ENCODE data around the gene DMD. TPM values are rescaled to one million over a fixed set of nuclear protein-coding genes. Genes with fewer than 3 reads are reported as not detected.
A peak's percentile ranks its signal among the peaks of the same experiment; 100 is the strongest.
"Not testable (repeated sequence)": the region's sequence is repeated elsewhere in the genome, so short reads cannot be mapped to it uniquely, and the experiment has no call there.

Gene DMD
- total RNA-seq, 1 donor from 2014 or later = 143 TPM

- no peaks in the 10 kb centered on the region for H3K36me3 ChIP-seq
- DNase-seq = no peak
Observed at GRCh38 chrX:32530802-32531403, 680.4 kb downstream of the DMD start.

GRCh38 chrX:32528451-32528850 is 682.9 kb downstream of the DMD start:
- H3K9me3 ChIP-seq (replicated peaks); DNase-seq; H3K27me3 ChIP-seq (ENCODE audit: low read depth); H3K4me1 ChIP-seq; intact Hi-C loops (cut with micrococcal nuclease); H3K36me3 ChIP-seq; H3K27ac ChIP-seq (replicated peaks); H3K4me3 ChIP-seq: not testable (repeated sequence)

More at GRCh38 chrX:32530802-32531403, 680.4 kb downstream of the DMD start:
- no peaks in the 10 kb centered on the region for H3K27me3 ChIP-seq (ENCODE audit: low read depth)
- no peaks in the 10 kb centered on the region for H3K4me1 ChIP-seq
- intact Hi-C loops (cut with micrococcal nuclease) = no loop called here
- no peak overlapping the region for H3K27ac ChIP-seq (replicated peaks)
- peak; percentile 52 for TF ChIP-seq CTCF (IDR thresholded peaks at IDR 0.05; ENCODE audit: borderline replicate concordance)
- peak overlapping the region; percentile 42 for H3K4me3 ChIP-seq
- no peaks in the 10 kb centered on the region for H3K9me3 ChIP-seq (replicated peaks)

DNA sequence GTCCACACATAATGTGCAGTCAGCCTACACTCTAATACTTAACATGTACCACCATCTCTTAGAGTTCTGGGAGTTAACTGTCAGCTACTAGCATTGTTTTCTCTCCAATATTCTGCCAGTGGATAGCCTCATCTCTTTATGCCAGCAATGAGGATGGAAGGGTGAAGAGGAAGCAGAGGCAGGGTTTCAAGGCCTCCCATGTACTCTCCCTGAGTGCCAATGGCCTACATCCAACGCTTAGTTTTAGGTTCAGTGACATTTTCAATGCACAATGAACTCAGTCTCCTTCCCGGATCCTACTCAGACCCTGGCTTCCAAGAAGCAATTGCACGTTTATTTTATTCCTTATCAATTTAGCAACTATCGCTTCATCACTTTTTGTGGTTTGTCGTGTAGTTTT is 686.1 kb downstream of the DMD start:
- no peak for TF ChIP-seq CTCF (IDR thresholded peaks at IDR 0.05; ENCODE audit: borderline replicate concordance)
- intact Hi-C loops (cut with micrococcal nuclease) = no loop called here
- H3K4me3 ChIP-seq = no peak overlapping the region

DNA sequence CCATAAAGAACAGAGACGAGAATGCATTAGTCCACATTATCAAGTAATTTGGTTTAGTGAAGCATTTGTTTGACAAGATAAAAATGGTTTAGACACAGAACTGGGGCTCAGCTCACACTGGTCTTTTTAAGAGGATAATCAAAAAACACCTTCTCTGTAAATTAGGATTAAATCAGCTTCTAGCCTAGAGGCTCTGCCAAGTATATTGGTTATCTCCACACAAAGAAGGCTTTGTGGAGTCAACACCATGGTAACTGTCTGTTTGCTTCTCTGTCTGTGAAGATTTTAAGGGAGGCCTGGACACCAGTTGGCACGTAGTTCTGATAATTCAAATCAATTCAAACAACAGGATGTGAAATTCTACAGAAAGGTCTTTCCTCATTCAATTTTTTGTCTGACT is 687.0 kb downstream of the DMD start:
- intact Hi-C loops (cut with micrococcal nuclease) = no loop called here
- Histone ChIP-seq H3K27ac (replicated peaks) (no peak overlapping the region), H3K36me3 (no peaks in the 10 kb centered on the region), H3K4me1 (peaks cover 3% of the 10 kb centered on the region), H3K9me3 (replicated peaks) (no peaks in the 10 kb centered on the region), H3K27me3 (ENCODE audit: low read depth) (no peaks in the 10 kb centered on the region), H3K4me3 (no peak overlapping the region)
- DNase-seq = no peak
- TF ChIP-seq CTCF (IDR thresholded peaks at IDR 0.05; ENCODE audit: borderline replicate concordance) = no peak

More for the DNA sequence above, 686.1 kb downstream of the DMD start:
- Histone ChIP-seq H3K27me3 (ENCODE audit: low read depth) (no peaks in the 10 kb centered on the region), H3K4me1 (peaks cover 3% of the 10 kb centered on the region), H3K36me3 (no peaks in the 10 kb centered on the region), H3K9me3 (replicated peaks) (no peaks in the 10 kb centered on the region), H3K27ac (replicated peaks) (no peak overlapping the region)
- DNase-seq = no peak

GRCh38 chrX:32520789-32521188 is 690.6 kb downstream of the DMD start:
- Histone ChIP-seq H3K4me3 (no peak overlapping the region), H3K27ac (replicated peaks) (no peak overlapping the region), H3K27me3 (ENCODE audit: low read depth) (no peaks in the 10 kb centered on the region), H3K9me3 (replicated peaks) (no peaks in the 10 kb centered on the region), H3K36me3 (no peaks in the 10 kb centered on the region), H3K4me1 (peaks cover 3% of the 10 kb centered on the region)
- no peak for TF ChIP-seq CTCF (IDR thresholded peaks at IDR 0.05; ENCODE audit: borderline replicate concordance)
- DNase-seq = no peak
- intact Hi-C loops (cut with micrococcal nuclease) = no loop called here

DNA sequence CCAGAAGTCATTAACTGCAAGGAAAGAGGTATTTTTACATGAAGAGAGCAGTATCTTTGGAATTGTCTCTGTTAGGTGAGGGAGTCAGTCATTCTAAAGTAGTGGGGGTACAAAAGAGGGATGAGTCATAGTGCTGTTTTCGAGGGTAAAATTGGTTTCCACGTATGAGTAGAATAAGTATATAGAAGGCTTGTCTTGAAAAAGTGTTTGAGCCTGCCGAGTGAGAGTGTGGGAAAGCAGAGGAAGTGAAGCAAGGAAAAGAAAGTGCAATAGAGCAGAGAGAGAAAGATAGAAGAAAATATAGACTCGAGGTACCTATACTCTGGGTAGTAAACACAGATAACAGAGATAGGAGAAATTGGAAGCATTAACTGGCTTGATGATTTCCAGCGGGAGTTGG is 696.4 kb downstream of the DMD start:
- no peak for TF ChIP-seq CTCF (IDR thresholded peaks at IDR 0.05; ENCODE audit: borderline replicate concordance)
- H3K27ac ChIP-seq (replicated peaks) = no peak overlapping the region
- intact Hi-C loops (cut with micrococcal nuclease) = no loop called here
- H3K4me1 ChIP-seq = no peaks in the 10 kb centered on the region
- no peaks in the 10 kb centered on the region for H3K9me3 ChIP-seq (replicated peaks)
- DNase-seq = no peak
- no peaks in the 10 kb centered on the region for H3K27me3 ChIP-seq (ENCODE audit: low read depth)
- H3K36me3 ChIP-seq = no peaks in the 10 kb centered on the region
- no peak overlapping the region for H3K4me3 ChIP-seq
